Sigmoid colon (tissue), 4 donors: ENCODE results near the gene MECP2.

Experiments used
- CTCF ChIP-seq, 4 experiments: fragments of 450-650 bp in 3 of 4; fragments of 200-600 bp in 1 of 4; IDR thresholded peaks; one replicate each; pipeline ENCODE4 v1.5.1; 2016 to 2019; ENCODE audit warnings: antibody characterized with exemption in 4 of 4, mild to moderate bottlenecking in 3 of 4, moderate library complexity in 2 of 4
- EP300 ChIP-seq, 4 donors: sonication (generic); formaldehyde crosslinking; IDR thresholded peaks; one replicate each; pipeline ENCODE4 v1.6.1; 2017; ENCODE audit warnings: antibody characterized with exemption in 4 of 4
- POLR2A ChIP-seq, 2 donors: fragments of 450-650 bp; IDR thresholded peaks; one replicate each; pipeline ENCODE4 v1.6.1; 2016; ENCODE audit warnings: antibody characterized with exemption in 2 of 2, mild to moderate bottlenecking in 2 of 2, moderate library complexity in 2 of 2
- POLR2AphosphoS5 ChIP-seq, 4 donors: sonication (generic); formaldehyde crosslinking; IDR thresholded peaks; one replicate each; pipeline ENCODE4 v1.6.1; 2017; ENCODE audit warnings: antibody characterized with exemption in 4 of 4

GRCh38 chrX:153973127-153974002 is 124.2 kb downstream of the MECP2 start:
- TF ChIP-seq CTCF (IDR thresholded peaks at IDR 0.05) = no peak
- TF ChIP-seq POLR2AphosphoS5 (IDR thresholded peaks at IDR 0.05) = no peak
- no peak for TF ChIP-seq POLR2A (IDR thresholded peaks at IDR 0.05)
- no peak for TF ChIP-seq EP300 (IDR thresholded peaks at IDR 0.05)
